ENCODE measurements around the gene PLD3. TPM values are rescaled to one million over a fixed set of nuclear protein-coding genes. Genes with fewer than 3 reads are reported as not detected.
A peak's percentile ranks its signal among the peaks of the same experiment; 100 is the strongest.

PLD3 gene
- total RNA-seq: 100 to 1,000 TPM; 386 to 531 TPM

GRCh38 chr19:40348125-40348913, at the start of gene PLD3, which contains the start of gene C19orf47:
Gene PLD3 (plus strand): TSS chr19:40348695. CDS start chr19:40366484, 17,789 bp downstream.
Gene C19orf47 (minus strand): TSS chr19:40348397. CDS start chr19:40341857, 6,540 bp downstream.
- no peaks in the 10 kb centered on the region for H3K9me3 ChIP-seq
- peaks cover 12 to 28% of the 10 kb centered on the region in 2 donors for H3K4me1 ChIP-seq (ENCODE audit: control insufficient read depth in 1 of 2, low read depth in 2 of 2)
- peak within 1 kb of the TSS; percentile 89 for H3K4me3 ChIP-seq
- peak; percentile 97 for DNase-seq (ENCODE audit: low spot score)
- no peak for TF ChIP-seq CTCF (IDR thresholded peaks at IDR 0.05)
- H3K27me3 ChIP-seq (replicated peaks; ENCODE audit: insufficient read depth): no peaks in the 10 kb centered on the region
- no peaks in the 10 kb centered on the region for H3K36me3 ChIP-seq
- peak; percentile 87 for ATAC-seq (ENCODE audit: insufficient number of reproducible peaks, low FRiP score, low read depth)
- H3K27ac ChIP-seq: peak within 1 kb of the TSS; percentile 38 to 67

- H3K27ac ChIP-seq: no peak overlapping the region
- no peak for DNase-seq (ENCODE audit: low spot score)
- no peaks in the 10 kb centered on the region for H3K9me3 ChIP-seq
- H3K4me3 ChIP-seq: no peak overlapping the region
- no peak for ATAC-seq (ENCODE audit: insufficient number of reproducible peaks, low FRiP score, low read depth)
- H3K4me1 ChIP-seq (ENCODE audit: control insufficient read depth in 1 of 2, low read depth in 2 of 2): no peaks in the 10 kb centered on the region
- H3K27me3 ChIP-seq (replicated peaks; ENCODE audit: insufficient read depth): no peaks in the 10 kb centered on the region
- H3K36me3 ChIP-seq: no peaks in the 10 kb centered on the region
- TF ChIP-seq CTCF (IDR thresholded peaks at IDR 0.05): no peak
Observed at GRCh38 chr19:40300668-40301067, 47.8 kb upstream of the PLD3 start.

- Histone ChIP-seq H3K4me3 (no peak overlapping the region), H3K9me3 (no peaks in the 10 kb centered on the region), H3K36me3 (no peaks in the 10 kb centered on the region), H3K4me1 (ENCODE audit: control insufficient read depth in 1 of 2, low read depth in 2 of 2) (no peaks in the 10 kb centered on the region), H3K27ac (no peak overlapping the region), H3K27me3 (replicated peaks; ENCODE audit: insufficient read depth) (no peaks in the 10 kb centered on the region)
- TF ChIP-seq CTCF (IDR thresholded peaks at IDR 0.05): no peak
- ATAC-seq (ENCODE audit: insufficient number of reproducible peaks, low FRiP score, low read depth) (no peak), DNase-seq (ENCODE audit: low spot score) (no peak)
Observed at GRCh38 chr19:40302224-40303011, 46.1 kb upstream of the PLD3 start.

GRCh38 chr19:40303765-40304164, 44.7 kb upstream of the PLD3 start:
- no peak for DNase-seq (ENCODE audit: low spot score)
- Histone ChIP-seq H3K27ac (no peak overlapping the region), H3K4me1 (ENCODE audit: control insufficient read depth in 1 of 2, low read depth in 2 of 2) (no peaks in the 10 kb centered on the region), H3K27me3 (replicated peaks; ENCODE audit: insufficient read depth) (no peaks in the 10 kb centered on the region), H3K4me3 (no peak overlapping the region), H3K36me3 (no peaks in the 10 kb centered on the region), H3K9me3 (no peaks in the 10 kb centered on the region)
- no peak for ATAC-seq (ENCODE audit: insufficient number of reproducible peaks, low FRiP score, low read depth)
- no peak for TF ChIP-seq CTCF (IDR thresholded peaks at IDR 0.05)

- no peaks in the 10 kb centered on the region for H3K4me1 ChIP-seq (ENCODE audit: control insufficient read depth in 1 of 2, low read depth in 2 of 2)
- ATAC-seq (ENCODE audit: insufficient number of reproducible peaks, low FRiP score, low read depth): no peak
- H3K36me3 ChIP-seq: no peaks in the 10 kb centered on the region
- no peak overlapping the region for H3K4me3 ChIP-seq
- no peak for DNase-seq (ENCODE audit: low spot score)
- no peaks in the 10 kb centered on the region for H3K27me3 ChIP-seq (replicated peaks; ENCODE audit: insufficient read depth)
- no peak overlapping the region for H3K27ac ChIP-seq
- no peak for TF ChIP-seq CTCF (IDR thresholded peaks at IDR 0.05)
- H3K9me3 ChIP-seq: no peaks in the 10 kb centered on the region
Observed at GRCh38 chr19:40304306-40304705, 44.2 kb upstream of the PLD3 start.

All from thoracic aorta (tissue), 2 donors.